CD4-positive, alpha-beta T cell (primary cell): Measurements from ENCODE around the gene AUTS2. TPM values are rescaled to one million over a fixed set of nuclear protein-coding genes. Genes with fewer than 3 reads are reported as not detected.

ENCODE experiments used
- ATAC-seq: fragments of 200-7000 bp; cut with Tn5 transposase; one replicate; pipeline ENCODE4 v1.10.0; 2022; ENCODE audit warnings: mild to moderate bottlenecking; ENCODE audit not compliant: poor library complexity
- CTCF ChIA-PET: fragments of 350-600 bp; sonication (Branson Sonifier 250); formaldehyde crosslinking; loops from one replicate; lab custom pipeline; 2021; ENCODE audit warnings: antibody characterized with exemption, inconsistent platforms; lab: Charles Lee
- POLR2A ChIA-PET: fragments of 350-600 bp; sonication (Branson Sonifier 250); formaldehyde crosslinking; loops from one replicate; lab custom pipeline; 2021; ENCODE audit warnings: antibody characterized with exemption, inconsistent platforms; lab: Charles Lee
- DNase-seq, 14 experiments: peaks; one replicate each; pipeline ENCODE4 v3.0.0-alpha.2; 2013 to 2020; ENCODE audit warnings: mixed read lengths in 2 of 14
- H3K27ac ChIP-seq, 2 donors: one replicate each; pipeline versions ENCODE4 v1.5.1 to v1.7.0; 2013; ENCODE audit warnings: low read length in 2 of 2, low read depth in 1 of 2, mild to moderate bottlenecking in 1 of 2
- H3K27me3 ChIP-seq, 2 experiments: 1 replicate in 1 of 2; 2 replicates in 1 of 2; pipeline versions ENCODE4 v1.6.1 to v1.7.0; 2013; ENCODE audit warnings: low read length in 2 of 2, control low read depth in 1 of 2, mild to moderate bottlenecking in 1 of 2, moderate library complexity in 1 of 2; ENCODE audit not compliant: insufficient read depth in 2 of 2, control insufficient read depth in 1 of 2
- H3K36me3 ChIP-seq: one replicate; pipeline ENCODE4 v1.6.1; 2013; ENCODE audit warnings: low read length, control low read depth; ENCODE audit not compliant: insufficient read depth
- H3K4me1 ChIP-seq: one replicate; pipeline ENCODE4 v1.6.1; 2013; ENCODE audit warnings: low read length, control low read depth; ENCODE audit not compliant: insufficient read depth
- H3K4me3 ChIP-seq: one replicate; pipeline ENCODE4 v1.5.1; 2013; ENCODE audit warnings: mild to moderate bottlenecking, low read length, moderate library complexity
- H3K9me3 ChIP-seq, 2 experiments: 1 replicate in 1 of 2; 2 replicates in 1 of 2; pipeline versions ENCODE4 v1.6.1 to v1.7.0; 2013; ENCODE audit warnings: low read length in 2 of 2, mild to moderate bottlenecking in 2 of 2, control low read depth in 1 of 2, moderate library complexity in 1 of 2; ENCODE audit not compliant: control insufficient read depth in 1 of 2, insufficient read depth in 1 of 2
- H3K27ac Mint-ChIP-seq: one replicate; pipeline ENCODE4 v1.8.0; 2020; ENCODE audit warnings: mixed read lengths
- H3K27me3 Mint-ChIP-seq: one replicate; pipeline ENCODE4 v1.8.0; 2021; ENCODE audit warnings: mixed read lengths
- H3K36me3 Mint-ChIP-seq: one replicate; pipeline ENCODE4 v1.8.0; 2021; ENCODE audit warnings: low read depth, mixed read lengths
- H3K4me1 Mint-ChIP-seq: one replicate; pipeline ENCODE4 v1.8.0; 2021; ENCODE audit warnings: low read depth, mixed read lengths
- H3K4me3 Mint-ChIP-seq: one replicate; pipeline ENCODE4 v1.8.0; 2020; ENCODE audit warnings: mild to moderate bottlenecking, mixed read lengths
- H3K9me3 Mint-ChIP-seq: one replicate; pipeline ENCODE4 v1.8.0; 2020; ENCODE audit warnings: mixed read lengths
- intact Hi-C, 2 experiments: fragments of 100-400 bp; cut with DNase I in 1 of 2; cut with micrococcal nuclease in 1 of 2; formaldehyde crosslinking; loops; one replicate each; pipeline versions ENCODE4 v1.15.1 to v1.9.0; 2023 to 2025; cut with DNase I, micrococcal nuclease
- total RNA-seq, 174 experiments: library from RNA in 2 of 174; stranded (reverse) in 2 of 174; gene quantifications; one replicate each; pipeline ENCODE4 v1.2.3 and lab custom pipeline; 2021 to 2026
- TF ChIP-seq, protein P1 (sequence below): fragments of 200-600 bp; IDR thresholded peaks from one replicate; pipeline ENCODE4 v1.8.0; 2022; ENCODE audit warnings: antibody characterized with exemption, mild to moderate bottlenecking

AUTS2 gene
- total RNA-seq, 2 experiments from 2014 or later: 43.6 to 47.6 TPM

- POLR2A ChIA-PET: no interaction called here
- peaks cover 13% of the 10 kb centered on the region for H3K4me1 ChIP-seq
- intact Hi-C loops: loop anchor here in 1 of 2 experiments (10.0 kb wide), 1 partner anchor 275 kb away; no protein-coding TSS in a partner anchor
- no peak overlapping the region for H3K27ac ChIP-seq
- H3K4me3 ChIP-seq: no peak overlapping the region
- ATAC-seq (no peak), DNase-seq (no peak)
- Mint-ChIP-seq H3K36me3 (peaks cover 6% of the 10 kb centered on the region), H3K4me1 (peaks cover 34% of the 10 kb centered on the region), H3K27me3 (peaks cover 33% of the 10 kb centered on the region), H3K4me3 (no peak overlapping the region), H3K27ac (no peak overlapping the region), H3K9me3 (no peaks in the 10 kb centered on the region)
- TF ChIP-seq, protein P1, sequence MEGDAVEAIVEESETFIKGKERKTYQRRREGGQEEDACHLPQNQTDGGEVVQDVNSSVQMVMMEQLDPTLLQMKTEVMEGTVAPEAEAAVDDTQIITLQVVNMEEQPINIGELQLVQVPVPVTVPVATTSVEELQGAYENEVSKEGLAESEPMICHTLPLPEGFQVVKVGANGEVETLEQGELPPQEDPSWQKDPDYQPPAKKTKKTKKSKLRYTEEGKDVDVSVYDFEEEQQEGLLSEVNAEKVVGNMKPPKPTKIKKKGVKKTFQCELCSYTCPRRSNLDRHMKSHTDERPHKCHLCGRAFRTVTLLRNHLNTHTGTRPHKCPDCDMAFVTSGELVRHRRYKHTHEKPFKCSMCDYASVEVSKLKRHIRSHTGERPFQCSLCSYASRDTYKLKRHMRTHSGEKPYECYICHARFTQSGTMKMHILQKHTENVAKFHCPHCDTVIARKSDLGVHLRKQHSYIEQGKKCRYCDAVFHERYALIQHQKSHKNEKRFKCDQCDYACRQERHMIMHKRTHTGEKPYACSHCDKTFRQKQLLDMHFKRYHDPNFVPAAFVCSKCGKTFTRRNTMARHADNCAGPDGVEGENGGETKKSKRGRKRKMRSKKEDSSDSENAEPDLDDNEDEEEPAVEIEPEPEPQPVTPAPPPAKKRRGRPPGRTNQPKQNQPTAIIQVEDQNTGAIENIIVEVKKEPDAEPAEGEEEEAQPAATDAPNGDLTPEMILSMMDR: no peak
- no peaks in the 10 kb centered on the region for H3K9me3 ChIP-seq
- CTCF ChIA-PET: no interaction called here
- peaks cover 0 to 21% of the 10 kb centered on the region in 2 experiments for H3K27me3 ChIP-seq
- H3K36me3 ChIP-seq: no peaks in the 10 kb centered on the region
These were observed 1102.0 kb downstream of the AUTS2 start for GRCh38 chr7:70700055-70700940.

GRCh38 chr7:70700941-70701425 lies 1102.7 kb downstream of the AUTS2 start:
- H3K9me3 ChIP-seq: no peaks in the 10 kb centered on the region
- DNase-seq: no peak
- Mint-ChIP-seq H3K27ac (no peak overlapping the region), H3K4me3 (no peak overlapping the region), H3K36me3 (no peaks in the 10 kb centered on the region), H3K4me1 (peaks cover 27% of the 10 kb centered on the region), H3K9me3 (no peaks in the 10 kb centered on the region), H3K27me3 (peaks cover 27% of the 10 kb centered on the region)
- no peak overlapping the region for H3K27ac ChIP-seq
- TF ChIP-seq, protein P1: no peak
- intact Hi-C loops: loop anchor here in 1 of 2 experiments (10.0 kb wide), 1 partner anchor 276 kb away; no protein-coding TSS in a partner anchor
- peaks cover 8% of the 10 kb centered on the region for H3K4me1 ChIP-seq
- ChIA-PET POLR2A (no interaction called here), CTCF (no interaction called here)
- no peaks in the 10 kb centered on the region for H3K36me3 ChIP-seq
- H3K27me3 ChIP-seq: peaks cover 0 to 14% of the 10 kb centered on the region in 2 experiments
- H3K4me3 ChIP-seq: no peak overlapping the region
- no peak for ATAC-seq

- Mint-ChIP-seq H3K27ac (no peak overlapping the region), H3K36me3 (no peaks in the 10 kb centered on the region), H3K27me3 (peaks cover 22% of the 10 kb centered on the region), H3K9me3 (no peaks in the 10 kb centered on the region), H3K4me1 (peaks cover 22% of the 10 kb centered on the region), H3K4me3 (no peak overlapping the region)
- H3K27me3 ChIP-seq: peaks cover 0 to 9% of the 10 kb centered on the region in 2 experiments
- no peaks in the 10 kb centered on the region for H3K36me3 ChIP-seq
- no peak overlapping the region for H3K4me3 ChIP-seq
- ATAC-seq: no peak
- TF ChIP-seq, protein P1: no peak
- no peak overlapping the region for H3K27ac ChIP-seq
- CTCF ChIA-PET: no interaction called here
- POLR2A ChIA-PET: no interaction called here
- no peak for DNase-seq
- H3K4me1 ChIP-seq: peaks cover 7% of the 10 kb centered on the region
- intact Hi-C loops: loop anchor here in 1 of 2 experiments (10.0 kb wide), 1 partner anchor 277 kb away; no protein-coding TSS in a partner anchor
- no peaks in the 10 kb centered on the region for H3K9me3 ChIP-seq
These were observed 1103.2 kb downstream of the AUTS2 start for GRCh38 chr7:70701477-70701876.
